Mesothelial cell of epicardium (in vitro differentiated cells): Measurements from ENCODE around the gene ANKRD40. TPM values are rescaled to one million over a fixed set of nuclear protein-coding genes. Genes with fewer than 3 reads are reported as not detected.

Experiments
- DNase-seq, 2 experiments: peaks; one replicate each; pipeline ENCODE4 v3.0.0; 2021; ENCODE audit warnings: low spot score in 2 of 2; ENCODE audit not compliant: unreplicated experiment in 2 of 2
- H3K27ac Mint-ChIP-seq: 2 replicates; pipeline ENCODE4 v1.8.0; 2021; ENCODE audit warnings: mixed read lengths
- H3K27me3 Mint-ChIP-seq: 2 replicates; pipeline ENCODE4 v1.8.0; 2021; ENCODE audit warnings: low read depth, mixed read lengths
- H3K36me3 Mint-ChIP-seq: 2 replicates; pipeline ENCODE4 v1.8.0; 2021; ENCODE audit warnings: mixed read lengths
- H3K4me1 Mint-ChIP-seq: 2 replicates; pipeline ENCODE4 v1.8.0; 2021; ENCODE audit warnings: mixed read lengths
- H3K4me3 Mint-ChIP-seq: 2 replicates; pipeline ENCODE4 v1.8.0; 2021; ENCODE audit warnings: mild to moderate bottlenecking, moderate library complexity, mixed read lengths
- H3K9me3 Mint-ChIP-seq: 2 replicates; pipeline ENCODE4 v1.8.0; 2021; ENCODE audit warnings: mixed read lengths
- total RNA-seq: library from RNA; stranded (reverse); gene quantifications from 3 replicates; pipeline ENCODE4 v1.2.1, GENCODE V29; 2021
- TF ChIP-seq, protein P1 (sequence below): fragments of 200-600 bp; sonication (generic); IDR thresholded peaks from one replicate; pipeline ENCODE4 v1.5.0; 2021; ENCODE audit warnings: antibody characterized with exemption; ENCODE audit not compliant: unreplicated experiment

Gene ANKRD40
- total RNA-seq, 1 donor from 2014 or later: 35.9 TPM

- no peak overlapping the region for H3K4me3 Mint-ChIP-seq
- peaks cover 40% of the 10 kb centered on the region for H3K36me3 Mint-ChIP-seq
- H3K4me1 Mint-ChIP-seq: peaks cover 31% of the 10 kb centered on the region
- TF ChIP-seq, protein P1, sequence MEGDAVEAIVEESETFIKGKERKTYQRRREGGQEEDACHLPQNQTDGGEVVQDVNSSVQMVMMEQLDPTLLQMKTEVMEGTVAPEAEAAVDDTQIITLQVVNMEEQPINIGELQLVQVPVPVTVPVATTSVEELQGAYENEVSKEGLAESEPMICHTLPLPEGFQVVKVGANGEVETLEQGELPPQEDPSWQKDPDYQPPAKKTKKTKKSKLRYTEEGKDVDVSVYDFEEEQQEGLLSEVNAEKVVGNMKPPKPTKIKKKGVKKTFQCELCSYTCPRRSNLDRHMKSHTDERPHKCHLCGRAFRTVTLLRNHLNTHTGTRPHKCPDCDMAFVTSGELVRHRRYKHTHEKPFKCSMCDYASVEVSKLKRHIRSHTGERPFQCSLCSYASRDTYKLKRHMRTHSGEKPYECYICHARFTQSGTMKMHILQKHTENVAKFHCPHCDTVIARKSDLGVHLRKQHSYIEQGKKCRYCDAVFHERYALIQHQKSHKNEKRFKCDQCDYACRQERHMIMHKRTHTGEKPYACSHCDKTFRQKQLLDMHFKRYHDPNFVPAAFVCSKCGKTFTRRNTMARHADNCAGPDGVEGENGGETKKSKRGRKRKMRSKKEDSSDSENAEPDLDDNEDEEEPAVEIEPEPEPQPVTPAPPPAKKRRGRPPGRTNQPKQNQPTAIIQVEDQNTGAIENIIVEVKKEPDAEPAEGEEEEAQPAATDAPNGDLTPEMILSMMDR: no peak
- H3K9me3 Mint-ChIP-seq: no peaks in the 10 kb centered on the region
- no peak for DNase-seq
- H3K27me3 Mint-ChIP-seq: no peaks in the 10 kb centered on the region
- H3K27ac Mint-ChIP-seq: no peak overlapping the region
Measured at GRCh38 chr17:50696365-50696879, 11.3 kb downstream of the ANKRD40 start.

GRCh38 chr17:50693036-50693682 is 14.6 kb downstream of the ANKRD40 start:
- peaks cover 33% of the 10 kb centered on the region for H3K4me1 Mint-ChIP-seq
- H3K4me3 Mint-ChIP-seq: no peak overlapping the region
- no peaks in the 10 kb centered on the region for H3K9me3 Mint-ChIP-seq
- peaks cover 26% of the 10 kb centered on the region for H3K36me3 Mint-ChIP-seq
- TF ChIP-seq, protein P1: no peak
- DNase-seq: no peak
- H3K27ac Mint-ChIP-seq: peak overlapping the region; percentile 79
- no peaks in the 10 kb centered on the region for H3K27me3 Mint-ChIP-seq

DNA sequence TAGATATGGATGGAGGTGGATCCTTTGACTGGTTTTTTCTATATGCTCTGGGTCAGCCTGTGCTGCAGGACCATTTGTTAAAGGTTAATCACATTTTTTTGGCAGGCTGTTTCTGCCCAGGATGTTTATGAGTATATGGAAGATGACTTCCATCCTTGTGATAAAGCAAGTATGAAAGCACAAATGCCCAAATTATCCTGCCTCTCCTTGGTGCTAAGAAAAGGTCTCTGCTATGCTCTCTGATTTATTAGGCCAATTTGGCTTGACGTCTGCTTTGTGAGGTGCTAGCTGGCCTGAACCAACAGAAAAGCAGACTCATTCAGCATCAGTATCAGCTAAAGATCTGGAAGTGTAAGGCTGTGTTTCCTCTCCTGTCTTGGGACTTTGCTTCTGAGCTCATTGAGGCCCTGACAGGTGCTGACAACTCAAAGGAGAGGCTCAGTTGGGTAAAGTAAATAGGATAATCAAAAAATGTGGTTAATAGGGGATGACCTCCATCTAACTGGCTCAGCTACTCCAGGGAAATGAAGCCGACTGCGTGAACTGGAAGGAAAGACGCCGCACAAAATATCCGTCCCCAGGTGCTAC is 15.2 kb downstream of the ANKRD40 start:
- H3K4me1 Mint-ChIP-seq: peaks cover 33% of the 10 kb centered on the region
- H3K36me3 Mint-ChIP-seq: peaks cover 23% of the 10 kb centered on the region
- no peak overlapping the region for H3K4me3 Mint-ChIP-seq
- no peaks in the 10 kb centered on the region for H3K9me3 Mint-ChIP-seq
- DNase-seq: no peak
- peak overlapping the region; percentile 79 for H3K27ac Mint-ChIP-seq
- TF ChIP-seq, protein P1: no peak
- H3K27me3 Mint-ChIP-seq: no peaks in the 10 kb centered on the region

DNA sequence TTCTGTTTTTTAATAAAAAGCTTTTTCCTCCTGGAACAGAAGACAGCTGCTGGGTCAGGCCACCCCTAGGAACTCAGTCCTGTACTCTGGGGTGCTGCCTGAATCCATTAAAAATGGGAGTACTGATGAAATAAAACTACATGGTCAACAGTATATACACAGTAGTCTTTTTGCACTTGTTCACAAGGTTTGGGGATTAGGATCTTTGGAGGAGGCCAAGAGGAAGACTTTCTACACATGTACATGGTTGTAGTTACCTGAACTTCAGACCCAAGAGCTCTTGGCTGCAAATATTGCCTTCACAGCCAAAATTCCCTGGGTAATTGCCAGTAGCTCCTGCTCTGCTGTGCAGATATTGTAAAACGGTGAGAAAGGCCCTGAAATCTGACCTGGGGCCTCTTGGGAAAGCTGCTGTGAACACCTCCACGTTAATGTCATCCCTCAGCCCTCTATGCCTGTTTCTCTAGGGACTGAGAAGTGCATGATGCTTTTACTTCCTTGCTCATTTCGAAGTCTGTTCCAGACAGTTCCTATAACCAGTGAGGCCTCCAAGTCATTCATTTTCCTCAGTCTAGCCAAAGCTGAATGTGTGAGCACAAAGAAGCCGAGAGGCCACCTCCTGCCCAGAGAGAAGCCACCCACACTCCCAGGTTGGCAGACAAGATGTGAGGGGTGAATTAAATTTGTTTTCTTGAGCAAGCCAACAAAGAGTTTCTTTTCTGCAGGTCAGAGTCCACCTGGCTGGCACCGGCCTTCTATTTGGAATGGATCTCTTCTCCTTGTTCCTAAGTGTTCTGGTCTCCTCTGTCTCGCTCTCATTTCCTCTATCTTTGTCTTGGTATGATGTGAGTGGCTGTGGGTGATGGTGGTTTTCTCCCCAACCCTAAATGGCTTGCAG is 15.9 kb downstream of the ANKRD40 start:
- peaks cover 18% of the 10 kb centered on the region for H3K36me3 Mint-ChIP-seq
- H3K27ac Mint-ChIP-seq: peak overlapping the region; percentile 50
- no peaks in the 10 kb centered on the region for H3K9me3 Mint-ChIP-seq
- H3K4me3 Mint-ChIP-seq: no peak overlapping the region
- H3K4me1 Mint-ChIP-seq: peaks cover 35% of the 10 kb centered on the region
- no peaks in the 10 kb centered on the region for H3K27me3 Mint-ChIP-seq
- TF ChIP-seq, protein P1: no peak
- DNase-seq: no peak

- Mint-ChIP-seq H3K4me1 (peaks cover 42% of the 10 kb centered on the region), H3K27ac (peak overlapping the region; percentile 50), H3K36me3 (peaks cover 12% of the 10 kb centered on the region), H3K4me3 (no peak overlapping the region), H3K27me3 (no peaks in the 10 kb centered on the region), H3K9me3 (no peaks in the 10 kb centered on the region)
- no peak for DNase-seq
- TF ChIP-seq, protein P1: no peak
Measured at GRCh38 chr17:50690887-50691549, 16.7 kb downstream of the ANKRD40 start.
